Natural killer cell (primary cell): ENCODE measurements around the gene CRAMP1. TPM values are rescaled to one million over a fixed set of nuclear protein-coding genes. Genes with fewer than 3 reads are reported as not detected.

ENCODE experiments used
- ATAC-seq, 3 donors: fragments of 150-1000 bp in 2 of 3; fragments of 200-7000 bp in 1 of 3; cut with Tn5 transposase; 1 replicate in 1 of 3; 2 replicates in 2 of 3; pipeline ENCODE4 v1.10.0; 2021; ENCODE audit warnings: mild to moderate bottlenecking in 2 of 3, moderate library complexity in 2 of 3
- DNase-seq, 2 donors: peaks; one replicate each; pipeline versions ENCODE4 v3.0.0 to v3.0.0-alpha.2; 2013 to 2021; ENCODE audit warnings: mixed read lengths in 1 of 2
- H3K27ac ChIP-seq: one replicate; pipeline ENCODE4 v1.5.1; 2013; ENCODE audit warnings: mild to moderate bottlenecking, low read length
- H3K27me3 ChIP-seq: one replicate; pipeline ENCODE4 v1.6.1; 2013; ENCODE audit warnings: low read length; ENCODE audit not compliant: control insufficient read depth, insufficient read depth
- H3K36me3 ChIP-seq: one replicate; pipeline ENCODE4 v1.6.1; 2013; ENCODE audit warnings: low read length; ENCODE audit not compliant: control insufficient read depth, insufficient read depth
- H3K4me1 ChIP-seq: one replicate; pipeline ENCODE4 v1.6.1; 2013; ENCODE audit warnings: low read length; ENCODE audit not compliant: control insufficient read depth, insufficient read depth
- H3K4me3 ChIP-seq: one replicate; pipeline ENCODE4 v1.5.1; 2013; ENCODE audit warnings: low read length
- H3K9me3 ChIP-seq: one replicate; pipeline ENCODE4 v1.6.1; 2013; ENCODE audit warnings: low read length; ENCODE audit not compliant: control insufficient read depth, insufficient read depth
- H3K27ac Mint-ChIP-seq, 2 donors: one replicate each; pipeline ENCODE4 v1.8.0; 2022; ENCODE audit warnings: mild to moderate bottlenecking in 2 of 2, mixed read lengths in 2 of 2, moderate library complexity in 1 of 2
- H3K27me3 Mint-ChIP-seq, 2 donors: one replicate each; pipeline ENCODE4 v1.8.0; 2022; ENCODE audit warnings: low read depth in 2 of 2, mixed read lengths in 2 of 2
- H3K36me3 Mint-ChIP-seq: one replicate; pipeline ENCODE4 v1.8.0; 2022; ENCODE audit warnings: mixed read lengths
- H3K4me1 Mint-ChIP-seq, 2 donors: one replicate each; pipeline ENCODE4 v1.8.0; 2022; ENCODE audit warnings: mixed read lengths in 2 of 2
- H3K4me3 Mint-ChIP-seq: one replicate; pipeline ENCODE4 v1.8.0; 2022; ENCODE audit warnings: mild to moderate bottlenecking, moderate library complexity, mixed read lengths
- H3K9me3 Mint-ChIP-seq, 2 donors: one replicate each; pipeline ENCODE4 v1.8.0; 2022; ENCODE audit warnings: mixed read lengths in 2 of 2
- CTCF ChIP-seq: fragments of 200-600 bp; IDR thresholded peaks from one replicate; pipeline ENCODE4 v1.8.0; 2022; ENCODE audit warnings: antibody characterized with exemption
- WGBS: methylation state at CpG from one replicate; pipeline ENCODE4 v1.1.7; 2013; ENCODE audit warnings: missing lambda C conversion rate; ENCODE audit not compliant: insufficient coverage; 5-methylcytosine and 5-hydroxymethylcytosine counted together
- intact Hi-C: fragments of 100-400 bp; cut with micrococcal nuclease; formaldehyde crosslinking; loops from one replicate; pipeline ENCODE4 v1.14.2; 2022
- total RNA-seq, 4 donors: library from RNA; stranded (reverse); fragments of 120-200 nt in 1 of 4; gene quantifications; one replicate each; pipeline versions ENCODE4 v1.2.3 to v1.2.4, GENCODE V29; 2013 to 2022

Gene CRAMP1
- total RNA-seq, 3 donors from 2014 or later (not counting 1 experiment from before 2014, with no cell fraction given): 47.8 to 49.8 (median 49.6) TPM

- Histone ChIP-seq H3K27ac (no peak overlapping the region), H3K4me1 (no peaks in the 10 kb centered on the region), H3K27me3 (no peaks in the 10 kb centered on the region), H3K36me3 (peaks cover 21% of the 10 kb centered on the region), H3K9me3 (no peaks in the 10 kb centered on the region), H3K4me3 (no peak overlapping the region)
- 87% methylated on average over 6 of the region's 6 CpGs for WGBS
- no peak for ATAC-seq
- no peak overlapping the region for H3K4me3 Mint-ChIP-seq
- intact Hi-C loops: no loop called here
- TF ChIP-seq CTCF: no peak
- no peak overlapping the region for H3K27ac Mint-ChIP-seq
- H3K27me3 Mint-ChIP-seq: no peaks in the 10 kb centered on the region
- no peak for DNase-seq
- H3K36me3 Mint-ChIP-seq: peaks cover 6% of the 10 kb centered on the region
- peaks cover 32 to 36% of the 10 kb centered on the region in 2 donors for H3K4me1 Mint-ChIP-seq
- no peaks in the 10 kb centered on the region for H3K9me3 Mint-ChIP-seq
Measured at GRCh38 chr16:1626327-1626726, 14.2 kb downstream of the CRAMP1 start.

GRCh38 chr16:1626776-1627175 lies 14.6 kb downstream of the CRAMP1 start:
- 97% methylated on average over 9 of the region's 9 CpGs for WGBS
- no peaks in the 10 kb centered on the region for H3K9me3 ChIP-seq
- ATAC-seq: no peak
- Mint-ChIP-seq H3K27ac (no peak overlapping the region), H3K9me3 (no peaks in the 10 kb centered on the region), H3K4me3 (no peak overlapping the region), H3K4me1 (peaks cover 30 to 39% of the 10 kb centered on the region in 2 donors), H3K27me3 (no peaks in the 10 kb centered on the region), H3K36me3 (peaks cover 6% of the 10 kb centered on the region)
- no peak for DNase-seq
- H3K4me1 ChIP-seq: no peaks in the 10 kb centered on the region
- intact Hi-C loops: no loop called here
- H3K4me3 ChIP-seq: no peak overlapping the region
- H3K27me3 ChIP-seq: no peaks in the 10 kb centered on the region
- peaks cover 22% of the 10 kb centered on the region for H3K36me3 ChIP-seq
- no peak overlapping the region for H3K27ac ChIP-seq
- TF ChIP-seq CTCF: no peak

DNA sequence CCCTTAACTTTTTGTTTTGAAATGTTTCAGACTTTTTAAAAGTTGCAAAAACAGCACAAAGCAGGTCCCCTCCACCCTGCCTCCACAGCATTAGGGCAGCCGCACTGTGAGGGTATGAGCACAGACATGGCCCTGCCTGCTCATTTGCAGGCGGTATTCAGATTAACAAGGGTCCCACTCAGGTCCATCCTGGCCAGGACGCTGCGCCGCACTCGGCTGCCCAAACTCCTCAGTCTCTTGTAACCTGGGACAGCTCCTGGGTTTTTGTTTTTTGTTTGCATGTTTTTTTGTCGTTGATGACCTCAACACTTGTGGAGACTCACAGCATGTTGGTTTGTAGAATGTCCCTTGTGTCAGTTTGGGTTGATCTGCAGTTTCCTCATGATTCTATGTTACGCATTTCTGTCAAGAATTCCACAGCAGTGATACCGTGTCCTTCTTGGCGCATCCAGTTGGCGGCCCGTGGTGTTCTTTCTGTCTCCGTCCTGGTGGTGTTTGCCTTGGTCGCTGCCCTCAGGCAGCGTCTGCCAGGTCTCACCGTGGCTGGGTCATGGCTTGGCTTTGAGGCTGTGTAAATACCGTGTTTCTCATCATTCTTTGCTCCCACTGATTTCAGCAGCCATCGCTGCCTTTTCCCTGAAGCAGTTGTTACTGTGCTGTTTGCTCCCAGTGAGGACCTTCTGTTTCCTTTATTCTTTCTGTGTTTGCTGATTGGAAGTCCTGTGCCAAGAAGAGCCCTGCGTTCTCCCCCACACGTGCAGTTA lies 18.5 kb downstream of the CRAMP1 start:
- 95% methylated on average over 20 of the region's 20 CpGs for WGBS
- peaks cover 26 to 45% of the 10 kb centered on the region in 2 donors for H3K4me1 Mint-ChIP-seq
- H3K36me3 ChIP-seq: peaks cover 51% of the 10 kb centered on the region
- no peak for TF ChIP-seq CTCF
- H3K4me3 ChIP-seq: no peak overlapping the region
- no peaks in the 10 kb centered on the region for H3K27me3 Mint-ChIP-seq
- no peak overlapping the region for H3K4me3 Mint-ChIP-seq
- H3K9me3 ChIP-seq: no peaks in the 10 kb centered on the region
- no peak overlapping the region for H3K27ac ChIP-seq
- H3K9me3 Mint-ChIP-seq: no peaks in the 10 kb centered on the region
- H3K27me3 ChIP-seq: no peaks in the 10 kb centered on the region
- H3K4me1 ChIP-seq: peaks cover 8% of the 10 kb centered on the region
- peaks cover 6% of the 10 kb centered on the region for H3K36me3 Mint-ChIP-seq
- ATAC-seq (no peak), DNase-seq (no peak)
- intact Hi-C loops: no loop called here
- no peak overlapping the region for H3K27ac Mint-ChIP-seq

- Histone ChIP-seq H3K4me3 (no peak overlapping the region), H3K27ac (no peak overlapping the region), H3K27me3 (no peaks in the 10 kb centered on the region), H3K36me3 (peaks cover 50% of the 10 kb centered on the region), H3K9me3 (no peaks in the 10 kb centered on the region), H3K4me1 (peaks cover 8% of the 10 kb centered on the region)
- DNase-seq: no peak
- H3K36me3 Mint-ChIP-seq: peaks cover 6% of the 10 kb centered on the region
- H3K4me1 Mint-ChIP-seq: peaks cover 25 to 45% of the 10 kb centered on the region in 2 donors
- H3K27ac Mint-ChIP-seq: no peak overlapping the region
- TF ChIP-seq CTCF: no peak
- H3K9me3 Mint-ChIP-seq: no peaks in the 10 kb centered on the region
- ATAC-seq: no peak
- H3K27me3 Mint-ChIP-seq: no peaks in the 10 kb centered on the region
- H3K4me3 Mint-ChIP-seq: no peak overlapping the region
- WGBS: 96% methylated on average over 9 of the region's 9 CpGs
- intact Hi-C loops: no loop called here
Measured at GRCh38 chr16:1631230-1631629, 19.1 kb downstream of the CRAMP1 start.
